ENCODE data around the gene DDX11. TPM values are rescaled to one million over a fixed set of nuclear protein-coding genes. Genes with fewer than 3 reads are reported as not detected.
"Not testable (repeated sequence)": the region's sequence is repeated elsewhere in the genome, so short reads cannot be mapped to it uniquely, and the experiment has no call there.

The DDX11 gene
- total RNA-seq, 1 donor = 15.9 TPM

GRCh38 chr12:31053944-31054343 is 19.7 kb upstream of the DDX11 start:
- H3K27me3 ChIP-seq (ENCODE audit: insufficient read depth, low read length); H4K20me1 ChIP-seq (ENCODE audit: insufficient read depth, low read length); H3K36me3 ChIP-seq (ENCODE audit: insufficient read depth, low read length); H3K4me1 ChIP-seq (ENCODE audit: insufficient read depth, low read length); H3K4me3 ChIP-seq (ENCODE audit: insufficient read depth, low read length); H3K9me3 ChIP-seq (ENCODE audit: low read depth, low read length); H2AFZ ChIP-seq (ENCODE audit: low read length); H3K4me2 ChIP-seq (ENCODE audit: insufficient read depth, low read length); DNase-seq (ENCODE audit: insufficient read length, low spot score, missing footprints); H3K79me2 ChIP-seq (ENCODE audit: insufficient read depth, low read length); H3K27ac ChIP-seq (ENCODE audit: low read depth, low read length): not testable (repeated sequence)
- TF ChIP-seq CTCF (IDR thresholded peaks at IDR 0.05; ENCODE audit: extremely low read depth, low read depth, low read length) = peak; percentile 31

- no peak for DNase-seq (ENCODE audit: insufficient read length, low spot score, missing footprints)
- no peaks in the 10 kb centered on the region for H3K36me3 ChIP-seq (ENCODE audit: insufficient read depth, low read length)
- H3K4me1 ChIP-seq (ENCODE audit: insufficient read depth, low read length) = no peaks in the 10 kb centered on the region
- H3K79me2 ChIP-seq (ENCODE audit: insufficient read depth, low read length) = no peaks in the 10 kb centered on the region
- no peaks in the 10 kb centered on the region for H3K27me3 ChIP-seq (ENCODE audit: insufficient read depth, low read length)
- no peak overlapping the region for H2AFZ ChIP-seq (ENCODE audit: low read length)
- no peak for TF ChIP-seq CTCF (IDR thresholded peaks at IDR 0.05; ENCODE audit: extremely low read depth, low read depth, low read length)
- H4K20me1 ChIP-seq (ENCODE audit: insufficient read depth, low read length) = no peaks in the 10 kb centered on the region
- no peak overlapping the region for H3K27ac ChIP-seq (ENCODE audit: low read depth, low read length)
- no peak overlapping the region for H3K4me3 ChIP-seq (ENCODE audit: insufficient read depth, low read length)
- H3K4me2 ChIP-seq (ENCODE audit: insufficient read depth, low read length) = no peak overlapping the region
- H3K9me3 ChIP-seq (ENCODE audit: low read depth, low read length) = no peaks in the 10 kb centered on the region
These were observed 16.0 kb upstream of the DDX11 start for GRCh38 chr12:31057671-31058070.

GRCh38 chr12:31066196-31066595 is 7.5 kb upstream of the DDX11 start:
- H2AFZ ChIP-seq (ENCODE audit: low read length); H3K4me1 ChIP-seq (ENCODE audit: insufficient read depth, low read length); H3K36me3 ChIP-seq (ENCODE audit: insufficient read depth, low read length); H3K27ac ChIP-seq (ENCODE audit: low read depth, low read length); H3K27me3 ChIP-seq (ENCODE audit: insufficient read depth, low read length); H3K4me3 ChIP-seq (ENCODE audit: insufficient read depth, low read length); H4K20me1 ChIP-seq (ENCODE audit: insufficient read depth, low read length); DNase-seq (ENCODE audit: insufficient read length, low spot score, missing footprints); H3K9me3 ChIP-seq (ENCODE audit: low read depth, low read length); H3K79me2 ChIP-seq (ENCODE audit: insufficient read depth, low read length); H3K4me2 ChIP-seq (ENCODE audit: insufficient read depth, low read length): not testable (repeated sequence)

- not testable (repeated sequence) for H3K4me2 ChIP-seq (ENCODE audit: insufficient read depth, low read length); H2AFZ ChIP-seq (ENCODE audit: low read length); H3K79me2 ChIP-seq (ENCODE audit: insufficient read depth, low read length); H3K27me3 ChIP-seq (ENCODE audit: insufficient read depth, low read length); H3K36me3 ChIP-seq (ENCODE audit: insufficient read depth, low read length); H3K4me3 ChIP-seq (ENCODE audit: insufficient read depth, low read length); H3K4me1 ChIP-seq (ENCODE audit: insufficient read depth, low read length); DNase-seq (ENCODE audit: insufficient read length, low spot score, missing footprints); H3K27ac ChIP-seq (ENCODE audit: low read depth, low read length); H3K9me3 ChIP-seq (ENCODE audit: low read depth, low read length); H4K20me1 ChIP-seq (ENCODE audit: insufficient read depth, low read length)
These were observed 6.0 kb upstream of the DDX11 start for GRCh38 chr12:31067656-31068055.

GRCh38 chr12:31070971-31071740 is 2.5 kb upstream of the DDX11 start:
- H3K4me3 ChIP-seq (ENCODE audit: insufficient read depth, low read length); H3K9me3 ChIP-seq (ENCODE audit: low read depth, low read length); H3K27me3 ChIP-seq (ENCODE audit: insufficient read depth, low read length); H3K4me2 ChIP-seq (ENCODE audit: insufficient read depth, low read length); H2AFZ ChIP-seq (ENCODE audit: low read length); H3K79me2 ChIP-seq (ENCODE audit: insufficient read depth, low read length); H3K4me1 ChIP-seq (ENCODE audit: insufficient read depth, low read length); H3K27ac ChIP-seq (ENCODE audit: low read depth, low read length); H4K20me1 ChIP-seq (ENCODE audit: insufficient read depth, low read length); H3K36me3 ChIP-seq (ENCODE audit: insufficient read depth, low read length); DNase-seq (ENCODE audit: insufficient read length, low spot score, missing footprints): not testable (repeated sequence)

- H3K36me3 ChIP-seq (ENCODE audit: insufficient read depth, low read length); H3K9me3 ChIP-seq (ENCODE audit: low read depth, low read length); H3K27me3 ChIP-seq (ENCODE audit: insufficient read depth, low read length); H3K27ac ChIP-seq (ENCODE audit: low read depth, low read length); H4K20me1 ChIP-seq (ENCODE audit: insufficient read depth, low read length); H3K4me1 ChIP-seq (ENCODE audit: insufficient read depth, low read length): not testable (repeated sequence)
- peak; percentile 27 for DNase-seq (ENCODE audit: insufficient read length, low spot score, missing footprints)
- Histone ChIP-seq H3K79me2 (ENCODE audit: insufficient read depth, low read length) (peaks cover 13% of the 10 kb centered on the region), H3K4me3 (ENCODE audit: insufficient read depth, low read length) (peak overlapping the region; percentile 76), H3K4me2 (ENCODE audit: insufficient read depth, low read length) (peak overlapping the region; percentile 92), H2AFZ (ENCODE audit: low read length) (peak overlapping the region; percentile 96)
These were observed 698 bp upstream of the DDX11 start for GRCh38 chr12:31072962-31073361.

- Histone ChIP-seq H2AFZ (ENCODE audit: low read length) (peak overlapping the region; percentile 96), H3K27ac (ENCODE audit: low read depth, low read length) (peak overlapping the region; percentile 76), H3K4me1 (ENCODE audit: insufficient read depth, low read length) (peaks cover 14% of the 10 kb centered on the region), H3K79me2 (ENCODE audit: insufficient read depth, low read length) (peaks cover 13% of the 10 kb centered on the region), H3K4me2 (ENCODE audit: insufficient read depth, low read length) (peak overlapping the region; percentile 92), H3K4me3 (ENCODE audit: insufficient read depth, low read length) (peak overlapping the region; percentile 76)
- not testable (repeated sequence) for H3K27me3 ChIP-seq (ENCODE audit: insufficient read depth, low read length); DNase-seq (ENCODE audit: insufficient read length, low spot score, missing footprints); H4K20me1 ChIP-seq (ENCODE audit: insufficient read depth, low read length); H3K9me3 ChIP-seq (ENCODE audit: low read depth, low read length); H3K36me3 ChIP-seq (ENCODE audit: insufficient read depth, low read length)
These were observed 744 bp downstream of the DDX11 start for GRCh38 chr12:31074333-31074874.
